H1 (cell line): ENCODE measurements around the gene BRD8.

Experiments
- CEBPB ChIP-seq: IDR thresholded peaks from 2 replicates; pipeline ENCODE4 v1.6.1; 2012; ENCODE audit warnings: low read depth, low read length
- CREB1 ChIP-seq: IDR thresholded peaks from 2 replicates; pipeline ENCODE4 v1.6.1; 2012; ENCODE audit warnings: inconsistent platforms
- CTCF ChIP-seq, 3 experiments: IDR thresholded peaks; 1 replicate in 2 of 3; 2 replicates in 1 of 3; pipeline versions ENCODE4 v1.5.1 to v1.6.1; 2011; ENCODE audit warnings: low read length in 3 of 3, mild to moderate bottlenecking in 3 of 3, inconsistent platforms in 2 of 3, low read depth in 1 of 3, moderate library complexity in 1 of 3; ENCODE audit not compliant: insufficient read depth in 1 of 3; ENCODE audit errors: control extremely low read depth in 1 of 3
- EZH2 ChIP-seq: fragments of 200-600 bp; sonication (generic); IDR thresholded peaks from 2 replicates; pipeline ENCODE4 v1.7.1; 2012; ENCODE audit warnings: low read depth, mild to moderate bottlenecking, moderate library complexity, low read length, inconsistent platforms; ENCODE audit not compliant: severe bottlenecking
- KDM4A ChIP-seq: IDR thresholded peaks from one replicate; pipeline ENCODE4 v1.7.1; 2012; ENCODE audit warnings: low read depth, mild to moderate bottlenecking, moderate library complexity, low read length, inconsistent platforms; ENCODE audit not compliant: severe bottlenecking
- MAX ChIP-seq: IDR thresholded peaks from 2 replicates; pipeline ENCODE4 v1.6.1; 2012; ENCODE audit warnings: inconsistent platforms
- POLR2A ChIP-seq, 2 experiments: IDR thresholded peaks; 1 replicate in 1 of 2; 2 replicates in 1 of 2; pipeline ENCODE4 v1.6.1; 2011; ENCODE audit warnings: low read depth in 2 of 2, low read length in 2 of 2, mild to moderate bottlenecking in 2 of 2; ENCODE audit errors: control extremely low read depth in 1 of 2
- TAF7 ChIP-seq: optimal IDR thresholded peaks from 2 replicates; pipeline ENCODE3; 2011; ENCODE audit warnings: low read depth, mild to moderate bottlenecking, inconsistent platforms, low read length, moderate library complexity, borderline replicate concordance
- TEAD4 ChIP-seq: IDR thresholded peaks from 2 replicates; pipeline ENCODE4 v1.6.1; 2012; ENCODE audit warnings: low read depth, low read length, inconsistent platforms, mixed read lengths
- YY1 ChIP-seq: IDR thresholded peaks from 2 replicates; pipeline ENCODE4 v1.6.1; 2011; ENCODE audit warnings: low read depth, mild to moderate bottlenecking, low read length

GRCh38 chr5:138129347-138129746, 49.1 kb downstream of the BRD8 start:
- TF ChIP-seq CTCF (IDR thresholded peaks at IDR 0.05; ENCODE audit: control extremely low read depth in 1 of 3, insufficient read depth in 1 of 3, low read depth in 1 of 3, low read length in 3 of 3) = no peak
- no peak for TF ChIP-seq YY1
- TF ChIP-seq TAF7 = no peak
- no peak for TF ChIP-seq TEAD4
- no peak for TF ChIP-seq EZH2
- no peak for TF ChIP-seq CEBPB
- TF ChIP-seq CREB1 = no peak
- no peak for TF ChIP-seq MAX
- no peak for TF ChIP-seq KDM4A
- no peak for TF ChIP-seq POLR2A (IDR thresholded peaks at IDR 0.05; ENCODE audit: control extremely low read depth in 1 of 2, low read depth in 2 of 2, low read length in 2 of 2)
